ENCODE data around the gene SOS1. TPM values are rescaled to one million over a fixed set of nuclear protein-coding genes. Genes with fewer than 3 reads are reported as not detected.

Gene SOS1
- total and polyA plus RNA-seq, 2 donors (not counting 3 experiments of a cell fraction or from before 2014, with no cell fraction given) = 22.2 to 32.5 TPM

DNA sequence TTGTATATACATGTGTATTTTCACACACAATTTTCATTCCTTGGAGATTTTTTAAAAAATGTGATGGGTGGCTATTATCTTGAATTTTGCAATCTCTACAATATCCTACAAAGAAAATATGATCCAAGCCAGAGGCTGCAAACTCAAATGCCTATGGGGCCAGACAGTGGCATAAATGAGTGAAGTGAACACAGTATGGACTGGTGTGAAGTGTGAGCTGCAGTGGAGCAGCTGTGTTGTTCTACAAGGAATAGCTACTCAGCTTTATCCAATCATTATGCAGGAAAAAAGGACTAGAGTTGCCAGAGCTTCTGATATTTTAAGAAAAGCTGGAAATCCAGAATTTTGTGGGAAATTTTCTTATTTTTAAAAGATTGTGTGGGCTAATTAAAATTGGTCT, 169.1 kb downstream of the SOS1 start:
- dilution Hi-C loops (cut with MboI; ENCODE audit: extremely low pct_ligation_motif_present, low sequenced_read_pairs) = no loop called here
- no peaks in the 10 kb centered on the region for H3K9me3 ChIP-seq (replicated peaks; ENCODE audit: control insufficient read depth, insufficient read depth, low read length)
- intact Hi-C loops (cut with micrococcal nuclease) = no loop called here
- H3K27ac ChIP-seq (ENCODE audit: insufficient read depth, low read depth, low read length) = no peak overlapping the region
- peaks cover 2 to 6% of the 10 kb centered on the region in 2 experiments for H3K27me3 ChIP-seq (ENCODE audit: control insufficient read depth in 2 of 2, insufficient read depth in 2 of 2, low read length in 2 of 2)
- H3K9ac ChIP-seq (replicated peaks; ENCODE audit: extremely low read depth, insufficient read depth, low read length) = no peak overlapping the region
- H3K9me1 ChIP-seq (replicated peaks; ENCODE audit: control insufficient read depth, extremely low read depth, insufficient read depth, low read length) = no peaks in the 10 kb centered on the region
- FAIRE-seq (no peak), DNase-seq (ENCODE audit: low read depth, low spot score) (no peak)
- peaks cover 6% of the 10 kb centered on the region for H3K4me1 ChIP-seq (ENCODE audit: control insufficient read depth, extremely low read depth, insufficient read depth, low read length)
- H3K36me3 ChIP-seq (ENCODE audit: control insufficient read depth in 2 of 2, extremely low read depth in 1 of 2, insufficient read depth in 2 of 2, low read length in 2 of 2) = no peaks in the 10 kb centered on the region
- no peaks in the 10 kb centered on the region for H3K79me2 ChIP-seq (ENCODE audit: control insufficient read depth, insufficient read depth, low read length)
- no peaks in the 10 kb centered on the region for H4K20me1 ChIP-seq (replicated peaks; ENCODE audit: control insufficient read depth, extremely low read depth, insufficient read depth, low read length)
- no peak overlapping the region for H3K4me3 ChIP-seq (replicated peaks in 1 of 3; ENCODE audit: insufficient read depth in 1 of 3, low read depth in 1 of 3, low read length in 3 of 3)
- no peak overlapping the region for H2AFZ ChIP-seq (ENCODE audit: low read depth, low read length)
- no peak overlapping the region for H3K4me2 ChIP-seq (ENCODE audit: insufficient read depth, low read length)
- ChIA-PET POLR2A (no interaction called here), CTCF (interaction anchor here (2.2 kb wide), 1 partner anchor 276 kb away, joined by 10 read pairs; no protein-coding TSS in a partner anchor)
- TF ChIP-seq POLR2A (IDR thresholded peaks at IDR 0.05; ENCODE audit: low read depth, low read length) = no peak
- TF ChIP-seq, protein P1, sequence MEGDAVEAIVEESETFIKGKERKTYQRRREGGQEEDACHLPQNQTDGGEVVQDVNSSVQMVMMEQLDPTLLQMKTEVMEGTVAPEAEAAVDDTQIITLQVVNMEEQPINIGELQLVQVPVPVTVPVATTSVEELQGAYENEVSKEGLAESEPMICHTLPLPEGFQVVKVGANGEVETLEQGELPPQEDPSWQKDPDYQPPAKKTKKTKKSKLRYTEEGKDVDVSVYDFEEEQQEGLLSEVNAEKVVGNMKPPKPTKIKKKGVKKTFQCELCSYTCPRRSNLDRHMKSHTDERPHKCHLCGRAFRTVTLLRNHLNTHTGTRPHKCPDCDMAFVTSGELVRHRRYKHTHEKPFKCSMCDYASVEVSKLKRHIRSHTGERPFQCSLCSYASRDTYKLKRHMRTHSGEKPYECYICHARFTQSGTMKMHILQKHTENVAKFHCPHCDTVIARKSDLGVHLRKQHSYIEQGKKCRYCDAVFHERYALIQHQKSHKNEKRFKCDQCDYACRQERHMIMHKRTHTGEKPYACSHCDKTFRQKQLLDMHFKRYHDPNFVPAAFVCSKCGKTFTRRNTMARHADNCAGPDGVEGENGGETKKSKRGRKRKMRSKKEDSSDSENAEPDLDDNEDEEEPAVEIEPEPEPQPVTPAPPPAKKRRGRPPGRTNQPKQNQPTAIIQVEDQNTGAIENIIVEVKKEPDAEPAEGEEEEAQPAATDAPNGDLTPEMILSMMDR (IDR thresholded peaks at IDR 0.05; ENCODE audit: extremely low read depth in 1 of 2, insufficient read depth in 1 of 2, low read depth in 1 of 2, low read length in 2 of 2) = no peak
- TF ChIP-seq FOS (IDR thresholded peaks at IDR 0.05; ENCODE audit: borderline replicate concordance, insufficient read depth, low read length) = no peak
- no peak for TF ChIP-seq MYC (IDR thresholded peaks at IDR 0.05; ENCODE audit: low read depth, low read length)
- no peak for TF ChIP-seq JUN (IDR thresholded peaks at IDR 0.05; ENCODE audit: borderline replicate concordance, insufficient read depth, insufficient read length, low read depth)
- TF ChIP-seq EZH2 (IDR thresholded peaks at IDR 0.05; ENCODE audit: borderline replicate concordance, low read depth, low read length, severe bottlenecking) = no peak
- no peak for TF ChIP-seq GATA2 (IDR thresholded peaks at IDR 0.05; ENCODE audit: insufficient read depth, insufficient read length, low read depth, low read length)
- TF ChIP-seq MAX (IDR thresholded peaks at IDR 0.05; ENCODE audit: insufficient read depth, insufficient read length) = no peak
- TF ChIP-seq POLR2AphosphoS5 (IDR thresholded peaks at IDR 0.05; ENCODE audit: insufficient read depth, low read depth, low read length) = no peak
- BruUV-seq (replicated peaks) = no TSS peak
